Stimulated activated CD4-positive, alpha-beta T cell treated with anti-CD3 and anti-CD28 coated beads, Interleukin-4, amount 100 ng/mL, for 1 hour (primary cell): Measurements from ENCODE around the gene APBB2.
"Not testable (repeated sequence)": the region's sequence is repeated elsewhere in the genome, so short reads cannot be mapped to it uniquely, and the experiment has no call there.

Experiments used
- DNase-seq: peaks from one replicate; pipeline ENCODE4 v3.0.0-alpha.2; 2020

Gene APBB2

GRCh38 chr4:41002309-41002708 lies 212.0 kb downstream of the APBB2 start:
- no peak for DNase-seq

- DNase-seq: no peak
Measured at GRCh38 chr4:41000356-41000755, 214.0 kb downstream of the APBB2 start.

- DNase-seq: no peak
Measured at GRCh38 chr4:40998675-40999358, 215.5 kb downstream of the APBB2 start.

- DNase-seq: no peak
Measured at GRCh38 chr4:40995850-40996249, 218.5 kb downstream of the APBB2 start.

DNA sequence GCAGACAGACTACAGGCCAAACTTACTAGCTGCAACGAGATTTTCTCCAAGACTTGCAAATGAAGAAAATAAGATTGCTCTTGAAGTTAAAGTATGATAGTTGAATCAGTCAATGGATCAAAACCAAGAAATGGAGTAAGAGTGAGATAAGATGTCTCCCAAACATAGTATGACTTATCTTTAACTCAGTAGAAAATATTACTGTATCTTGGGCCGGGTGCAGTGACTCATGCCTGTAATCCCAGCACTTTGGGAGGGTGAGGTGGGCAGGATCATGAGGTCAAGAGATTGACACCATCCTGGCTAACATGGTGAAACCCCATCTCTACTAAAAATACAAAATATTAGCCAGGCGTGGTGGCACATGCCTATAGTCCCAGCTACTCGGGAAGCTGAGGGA lies 220.0 kb downstream of the APBB2 start:
- DNase-seq: not testable (repeated sequence)

DNA sequence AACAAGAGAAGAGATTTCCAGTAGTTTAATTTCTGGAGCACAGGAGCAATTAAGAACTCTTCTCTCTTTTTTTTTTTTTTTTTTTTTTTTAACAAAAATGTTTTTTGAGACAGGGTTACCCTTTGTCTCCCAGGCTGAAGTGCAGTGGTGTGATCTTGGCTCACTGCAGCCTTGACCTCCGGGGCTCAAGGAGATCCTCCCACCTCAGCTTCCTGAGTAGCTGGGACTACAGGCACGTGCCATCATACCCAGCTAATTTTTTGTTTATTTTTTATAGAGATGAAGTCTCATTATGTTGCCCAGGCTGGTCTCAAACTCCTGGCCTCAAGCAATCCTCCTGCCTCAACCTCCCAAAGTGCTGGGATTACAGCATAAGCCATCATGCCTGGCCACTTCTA lies 221.0 kb downstream of the APBB2 start:
- DNase-seq: not testable (repeated sequence)

DNA sequence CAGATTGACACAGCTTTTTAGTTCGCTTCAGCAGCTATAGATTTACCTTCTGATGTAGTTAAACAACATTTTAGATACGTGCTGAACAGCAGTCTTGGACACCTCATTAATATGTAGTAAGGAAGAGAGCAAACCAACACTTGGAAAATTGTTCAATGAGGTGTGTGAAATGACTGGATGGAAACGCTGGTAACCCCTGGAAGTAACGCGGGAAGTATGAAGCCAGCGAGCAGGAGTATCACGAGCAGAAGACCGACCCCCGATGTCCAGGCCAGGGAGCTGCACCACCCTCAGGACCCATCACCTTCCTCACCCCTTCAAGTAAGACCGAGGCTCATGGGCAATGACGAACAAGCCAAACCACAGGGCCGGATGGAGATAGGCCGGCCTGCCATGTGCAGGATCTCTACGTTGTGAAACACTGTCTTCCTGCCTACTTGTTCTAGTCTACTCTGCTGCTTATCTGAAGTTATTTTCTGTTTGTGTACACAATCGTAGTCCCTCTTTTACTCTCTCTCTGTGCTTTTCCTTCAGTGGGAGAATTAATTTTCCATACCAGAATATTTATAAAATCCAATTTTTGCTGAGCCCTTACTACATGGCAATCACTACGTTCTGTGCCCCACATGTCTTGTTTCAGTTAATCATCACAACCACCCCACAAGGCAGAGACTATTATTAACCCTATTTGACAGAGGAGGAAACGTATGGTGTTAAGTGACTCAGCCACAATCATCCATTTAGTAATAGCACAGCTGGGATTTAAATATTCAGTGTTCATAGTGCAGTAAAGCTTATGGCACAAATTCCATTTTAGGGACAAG lies 221.7 kb downstream of the APBB2 start:
- DNase-seq: no peak

GRCh38 chr4:40991908-40992307 lies 222.4 kb downstream of the APBB2 start:
- no peak for DNase-seq

- DNase-seq: no peak
Measured at GRCh38 chr4:40990899-40991265, 223.5 kb downstream of the APBB2 start.

DNA sequence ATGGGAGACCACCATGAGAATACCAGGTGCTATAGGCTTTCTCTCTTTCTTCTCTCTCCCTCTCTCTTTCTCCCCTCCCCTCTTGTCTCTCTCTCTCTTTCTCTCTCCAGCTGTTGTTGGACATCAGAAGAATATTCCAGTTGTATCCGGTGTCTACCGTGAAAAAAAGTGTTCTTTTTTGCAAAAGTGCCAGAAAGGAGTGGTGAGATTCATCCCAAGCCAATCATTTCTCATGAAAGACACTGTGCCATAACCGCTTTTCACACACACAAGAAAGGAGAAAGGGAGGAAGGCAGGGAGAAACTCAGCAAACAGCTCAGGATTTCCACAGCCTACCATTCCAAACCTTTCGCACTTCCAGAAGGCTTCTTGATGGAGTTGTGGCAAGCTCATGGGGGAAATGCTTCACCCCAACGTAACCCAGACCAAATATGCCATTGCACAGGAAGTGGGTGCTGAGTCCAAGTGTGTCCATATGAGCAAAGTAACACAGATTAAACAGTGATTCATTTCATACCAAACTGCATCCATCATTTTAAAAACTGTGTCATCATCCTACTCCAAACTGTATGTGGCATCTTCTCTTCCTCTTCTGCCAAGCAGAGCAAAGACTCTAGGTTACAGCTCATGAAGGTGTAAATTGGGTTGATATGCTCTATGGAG lies 224.0 kb downstream of the APBB2 start:
- no peak for DNase-seq

GRCh38 chr4:40987151-40987550 lies 227.2 kb downstream of the APBB2 start:
- no peak for DNase-seq

DNA sequence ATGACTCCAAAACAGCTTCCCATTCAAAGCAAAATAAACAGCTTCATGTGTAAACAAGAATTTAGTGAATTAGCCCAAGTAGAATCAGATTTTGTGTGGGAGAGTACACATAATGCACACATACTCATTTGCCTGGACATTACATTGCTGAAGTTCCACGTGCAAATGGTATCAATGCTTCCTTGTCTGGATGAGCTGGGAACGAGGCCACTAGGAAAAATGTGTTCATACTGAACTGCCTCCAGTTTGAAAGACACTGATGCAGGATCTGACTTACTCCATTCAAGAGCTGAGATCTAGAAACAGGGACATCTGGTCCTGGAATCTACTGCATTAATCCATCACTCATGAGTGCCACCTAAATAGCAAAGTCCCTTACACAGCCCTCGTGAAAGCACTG lies 228.0 kb downstream of the APBB2 start:
- DNase-seq: no peak

DNA sequence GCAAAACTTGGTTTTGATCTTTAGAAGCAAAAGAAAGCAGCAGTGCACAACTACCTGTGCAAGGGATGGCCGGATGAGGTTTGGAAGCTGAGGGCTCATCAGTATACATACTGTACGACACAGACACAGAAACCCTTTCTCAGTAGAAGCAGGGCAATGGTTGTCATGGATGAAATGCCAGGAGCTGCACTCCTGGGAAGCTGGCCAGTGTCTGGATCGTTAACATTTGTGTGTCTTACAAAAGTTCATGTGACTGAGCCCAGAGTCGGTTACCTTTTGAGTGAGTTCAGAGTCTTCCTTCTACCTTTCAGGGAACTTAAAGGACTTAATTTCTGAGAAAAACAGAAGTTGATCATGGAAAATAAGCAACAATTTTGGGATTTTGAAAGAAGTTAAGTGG lies 230.3 kb downstream of the APBB2 start:
- DNase-seq: no peak

- DNase-seq: no peak
Measured at GRCh38 chr4:40980318-40980883, 233.9 kb downstream of the APBB2 start.

- no peak for DNase-seq
Measured at GRCh38 chr4:40978548-40978947, 235.8 kb downstream of the APBB2 start.

- DNase-seq: no peak
Measured at GRCh38 chr4:40976343-40976742, 238.0 kb downstream of the APBB2 start.

GRCh38 chr4:40972722-40973121 lies 241.6 kb downstream of the APBB2 start:
- no peak for DNase-seq

DNA sequence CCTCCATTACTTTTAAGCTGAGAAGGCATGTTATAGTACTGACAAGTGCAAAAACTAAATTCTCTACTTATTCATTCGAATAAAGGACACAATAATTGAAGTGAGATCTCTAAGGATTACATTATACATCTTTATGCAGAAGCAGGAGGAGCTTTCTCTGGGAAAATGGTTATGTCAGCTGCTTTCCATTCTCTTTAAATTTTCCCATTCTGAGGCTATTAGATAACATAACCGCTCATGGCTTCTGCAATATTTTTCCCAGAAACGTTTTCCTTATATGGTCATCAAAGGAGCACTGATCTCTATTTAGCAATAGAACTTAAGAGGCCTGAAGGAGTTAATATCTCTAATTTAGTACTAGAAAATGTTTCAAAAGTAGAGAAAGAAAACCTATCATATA lies 243.0 kb downstream of the APBB2 start:
- no peak for DNase-seq

- no peak for DNase-seq
Measured at GRCh38 chr4:40969501-40969900, 244.8 kb downstream of the APBB2 start.

GRCh38 chr4:40967550-40967949 lies 246.8 kb downstream of the APBB2 start:
- DNase-seq: no peak

- DNase-seq: no peak
Measured at GRCh38 chr4:40966091-40966490, 248.3 kb downstream of the APBB2 start.

DNA sequence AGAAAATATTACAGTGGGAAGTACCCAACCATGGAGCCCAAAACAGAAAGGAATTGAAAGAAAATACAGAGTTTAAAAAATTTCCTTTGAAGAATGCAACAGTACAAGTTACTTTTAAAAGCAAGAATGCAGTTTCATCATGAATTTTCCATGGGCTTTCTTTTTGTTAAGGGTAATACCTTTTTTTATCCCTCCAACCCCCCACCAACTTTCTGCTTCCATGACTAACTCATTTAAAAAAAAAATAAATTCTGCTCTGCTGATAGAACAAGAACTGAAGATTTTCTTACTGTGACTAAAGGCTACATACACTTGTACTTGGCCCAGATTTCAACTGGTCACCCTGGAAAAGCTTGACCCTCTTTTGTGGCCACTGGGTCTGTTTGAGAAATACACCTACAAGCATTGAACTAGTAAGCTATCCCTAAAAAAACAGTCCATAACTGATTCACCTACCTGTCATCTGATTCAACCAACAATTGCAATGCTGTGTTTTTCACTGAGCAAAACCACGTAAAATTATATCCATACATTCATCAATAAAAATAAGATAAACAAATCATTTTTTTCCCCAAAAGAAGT lies 250.4 kb downstream of the APBB2 start:
- no peak for DNase-seq

GRCh38 chr4:40962551-40963180 lies 251.7 kb downstream of the APBB2 start:
- DNase-seq: no peak
